GM18502 (cell line): ENCODE data around the gene CYP19A1.
A peak's percentile ranks its signal among the peaks of the same experiment; 100 is the strongest.
"Not testable (repeated sequence)": the region's sequence is repeated elsewhere in the genome, so short reads cannot be mapped to it uniquely, and the experiment has no call there.

ENCODE experiments used
- ATAC-seq: cut with Tn5 transposase; IDR thresholded peaks from one replicate; pipeline ENCODE4 v1.9.1; 2021; ENCODE audit warnings: mild to moderate bottlenecking; ENCODE audit not compliant: unreplicated experiment, poor library complexity

Gene CYP19A1

DNA sequence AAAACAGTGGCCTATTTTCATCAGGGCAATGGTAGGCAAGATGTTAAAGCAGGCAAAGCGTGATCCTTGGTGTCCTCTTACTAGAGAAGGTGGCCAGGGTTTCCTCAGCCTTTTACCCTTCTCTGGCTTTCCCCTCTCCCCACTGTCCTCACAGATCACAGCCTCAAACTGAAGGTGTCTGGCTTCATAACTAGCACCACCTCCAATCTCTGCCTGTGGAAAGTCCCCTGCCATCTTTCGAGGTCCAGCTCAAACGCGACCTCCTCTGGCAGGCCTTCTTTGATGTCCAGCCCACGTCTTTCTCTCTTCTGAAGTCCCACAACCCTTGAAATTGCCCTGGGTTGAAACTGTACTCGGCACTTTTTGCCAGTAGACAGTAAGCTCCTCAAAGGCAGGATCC, 35.9 kb downstream of the CYP19A1 start:
- no peak for ATAC-seq

DNA sequence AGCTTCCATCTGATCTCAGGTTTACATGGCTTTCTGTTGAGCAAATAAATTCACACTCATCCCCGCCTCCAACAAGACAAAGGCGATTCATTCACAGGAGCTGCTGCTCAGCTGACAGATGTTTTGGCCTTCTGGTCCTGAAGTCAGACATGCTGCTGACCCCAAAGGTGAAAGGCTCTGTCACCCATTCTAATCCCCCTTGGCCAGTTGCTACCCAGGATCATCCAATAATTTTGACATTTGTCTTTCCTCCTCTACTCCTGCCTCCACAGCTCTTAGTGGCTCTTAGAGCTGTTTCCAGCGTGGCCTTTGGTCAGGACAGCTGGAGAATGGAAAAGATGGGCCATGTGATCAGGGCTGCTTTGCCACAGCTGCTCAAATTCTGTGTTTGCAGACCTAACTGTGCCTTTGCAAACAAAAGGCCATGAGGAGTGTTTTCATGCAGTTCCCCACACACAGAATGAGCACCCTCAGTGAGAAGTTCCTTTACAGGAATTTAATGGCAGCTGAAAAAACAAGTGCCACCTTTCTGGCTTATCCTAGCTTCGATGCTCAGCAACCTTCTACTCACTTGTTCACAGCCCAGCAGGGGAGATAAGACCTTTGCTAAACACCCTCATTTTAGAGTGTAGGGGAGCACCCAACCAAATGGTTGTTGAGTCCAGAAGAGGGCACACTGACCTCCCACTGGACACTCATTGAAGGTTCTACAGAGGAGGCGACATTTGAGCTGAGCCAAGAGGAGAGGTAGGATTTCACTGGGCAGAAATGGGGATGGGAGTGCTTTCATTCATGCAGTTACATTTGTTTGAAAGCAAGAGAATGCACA, 39.0 kb downstream of the CYP19A1 start:
- ATAC-seq: no peak

DNA sequence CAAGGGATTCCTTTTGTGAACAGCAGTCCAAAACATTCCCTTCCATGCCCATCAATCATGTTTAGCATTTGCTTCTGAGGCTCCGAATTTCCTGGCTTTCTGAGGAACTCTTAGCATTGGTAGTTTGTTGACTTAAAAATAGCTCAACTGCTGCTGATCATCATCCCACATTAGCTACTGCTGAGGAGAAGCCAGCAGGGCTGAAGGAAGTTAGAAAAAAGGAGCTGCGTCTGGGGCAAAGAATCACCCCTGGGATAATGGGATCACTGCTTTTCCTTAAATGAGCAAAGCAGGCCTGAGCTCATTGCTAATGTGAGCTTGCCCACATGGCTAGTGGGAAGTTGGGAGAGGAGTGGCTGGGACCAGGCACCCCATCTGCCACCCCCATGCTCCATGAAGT, 39.8 kb downstream of the CYP19A1 start:
- ATAC-seq: no peak

DNA sequence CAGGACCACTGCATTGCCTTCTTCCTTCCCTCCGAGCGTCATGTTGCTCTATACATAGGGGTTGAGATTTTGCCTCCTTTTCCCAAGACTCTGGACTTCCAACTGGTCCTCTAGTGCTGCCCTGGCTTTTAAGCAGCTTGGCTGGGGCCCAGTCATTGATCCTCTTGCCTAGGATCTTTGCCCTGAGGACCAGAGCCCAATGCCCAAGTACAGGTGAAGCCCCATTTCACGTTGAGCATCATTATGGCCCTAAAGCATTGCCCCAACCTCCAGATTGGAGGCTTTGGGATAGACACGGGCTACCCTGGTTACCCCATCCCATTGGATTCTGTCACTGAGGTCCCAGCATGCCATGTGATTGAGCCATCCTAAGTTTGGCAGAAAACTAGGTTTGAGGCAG, 47.7 kb downstream of the CYP19A1 start:
- ATAC-seq: no peak

DNA sequence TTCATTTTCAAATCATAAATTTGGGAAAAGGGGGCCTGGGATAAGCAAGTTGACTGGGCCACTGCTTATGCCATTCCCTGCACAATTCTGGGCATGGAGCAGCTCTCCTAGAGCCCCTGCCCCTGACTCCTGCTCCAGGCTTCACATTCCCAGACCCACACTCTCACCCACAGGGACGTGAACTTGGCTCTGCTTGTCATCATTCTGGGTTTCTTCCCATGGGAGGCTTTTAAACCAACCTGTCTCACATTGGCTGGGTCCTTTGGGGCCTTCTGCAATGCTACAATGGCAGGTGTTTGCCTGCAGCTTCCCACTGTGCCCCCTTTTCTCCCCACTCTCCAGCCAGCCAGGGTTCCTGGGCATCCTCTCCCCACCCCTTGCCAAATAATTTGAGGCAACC, 49.1 kb downstream of the CYP19A1 start:
- no peak for ATAC-seq

- ATAC-seq: no peak
These were observed 50.0 kb downstream of the CYP19A1 start for GRCh38 chr15:51288143-51289065.

DNA sequence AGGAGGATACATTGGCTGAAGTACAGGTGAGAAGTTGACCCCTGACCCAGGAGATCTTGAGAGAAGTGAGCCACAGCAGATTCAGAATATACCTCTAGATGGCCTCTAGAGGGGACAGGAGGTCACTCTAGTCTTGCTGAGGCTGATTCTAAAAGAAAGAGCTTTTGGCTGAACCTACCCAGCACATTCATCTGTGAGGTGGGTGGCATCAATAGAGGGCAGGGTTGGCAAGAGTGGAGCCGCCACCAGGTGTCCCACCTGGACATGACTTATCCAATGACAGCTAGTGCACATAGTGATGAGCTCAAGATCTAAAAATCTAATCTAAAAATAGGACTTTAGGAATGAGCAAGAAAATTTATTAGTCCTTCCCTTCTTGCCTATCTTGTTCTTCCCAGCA, 51.6 kb downstream of the CYP19A1 start:
- no peak for ATAC-seq

DNA sequence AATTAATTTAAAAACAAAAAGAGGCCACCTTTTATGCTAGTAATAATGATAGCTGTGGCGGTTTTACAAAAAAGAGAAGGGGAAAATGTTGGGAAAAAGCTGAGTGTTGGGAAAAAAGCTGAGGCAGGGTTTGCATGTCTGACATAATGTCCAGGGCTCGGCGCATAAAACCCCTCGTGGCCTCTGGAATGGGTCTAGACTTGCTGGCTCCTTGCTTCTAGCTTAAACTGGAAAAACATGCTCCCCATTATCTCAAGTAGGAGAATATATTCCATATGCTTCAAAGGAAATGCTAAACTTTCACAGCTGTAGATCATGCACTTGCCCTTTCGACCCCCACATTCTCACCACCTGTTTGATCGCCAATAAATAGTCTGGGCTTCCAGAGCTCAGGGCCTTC, 53.0 kb downstream of the CYP19A1 start:
- no peak for ATAC-seq

- no peak for ATAC-seq
These were observed 53.5 kb downstream of the CYP19A1 start for GRCh38 chr15:51284871-51285270.

DNA sequence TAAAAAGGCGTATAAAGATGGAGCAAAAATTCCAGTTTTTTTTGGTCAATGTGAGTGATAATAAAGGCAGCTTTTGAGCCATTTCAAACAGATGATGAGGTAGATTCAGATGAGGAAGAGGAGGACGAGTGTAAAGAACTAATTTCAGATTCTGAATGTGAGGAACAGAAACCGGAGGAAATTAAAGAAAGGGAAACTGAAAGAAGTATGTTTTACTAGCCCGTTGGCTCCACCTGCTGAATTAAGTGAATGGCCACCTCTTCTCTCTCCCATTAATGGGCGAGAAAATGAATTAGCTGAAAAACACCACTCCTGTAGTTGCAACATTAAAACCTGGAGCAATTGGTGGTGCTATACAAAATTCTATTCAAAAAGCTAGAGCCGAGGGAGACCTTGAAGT, 55.4 kb downstream of the CYP19A1 start:
- ATAC-seq: no peak

GRCh38 chr15:51282241-51282640, 56.2 kb downstream of the CYP19A1 start:
- ATAC-seq: not testable (repeated sequence)

- ATAC-seq: peak; percentile 61
These were observed 56.9 kb downstream of the CYP19A1 start for GRCh38 chr15:51281368-51281967.

DNA sequence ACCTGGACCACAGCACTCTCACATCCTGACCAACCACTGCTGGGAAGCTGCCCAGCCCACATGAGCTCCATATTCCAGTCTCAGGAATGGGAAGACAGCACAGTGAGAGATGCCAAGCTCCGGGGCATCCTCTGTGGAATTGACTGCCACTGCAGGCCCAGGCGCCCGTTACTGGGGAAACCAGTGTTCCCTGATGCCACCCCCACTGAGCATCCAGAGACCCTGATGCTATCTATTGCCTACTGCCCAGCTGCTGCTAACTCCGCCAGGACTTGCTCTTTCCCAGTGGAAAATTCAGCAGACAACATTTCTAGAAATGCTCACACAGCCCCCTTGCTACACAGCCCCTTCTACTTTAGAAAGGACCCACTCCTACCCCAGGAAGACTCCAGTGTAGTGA, 57.6 kb downstream of the CYP19A1 start:
- no peak for ATAC-seq

DNA sequence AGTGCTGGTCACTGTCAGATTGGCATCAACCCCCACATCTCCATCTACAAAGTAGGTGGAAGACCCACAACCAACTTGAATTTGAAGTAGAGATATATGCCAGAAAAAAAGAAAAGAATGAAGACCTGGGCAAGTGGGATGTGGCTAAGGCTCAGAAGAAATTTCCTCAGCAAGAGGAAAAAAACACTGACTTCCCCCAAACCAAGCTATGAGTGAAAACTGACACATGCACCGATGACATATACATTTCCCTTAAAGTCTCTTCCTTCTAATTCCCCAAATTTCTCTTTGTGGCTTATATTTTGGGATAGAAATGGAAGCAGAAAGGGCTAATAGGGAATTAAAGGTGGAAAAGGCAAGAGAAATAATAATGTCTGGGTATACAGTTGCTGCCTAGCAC, 59.0 kb downstream of the CYP19A1 start:
- ATAC-seq: no peak

- ATAC-seq: no peak
These were observed 61.3 kb downstream of the CYP19A1 start for GRCh38 chr15:51277101-51277500.

GRCh38 chr15:51274956-51275355, 63.4 kb downstream of the CYP19A1 start:
- ATAC-seq: no peak

GRCh38 chr15:51270706-51271105, 67.7 kb downstream of the CYP19A1 start:
- no peak for ATAC-seq

DNA sequence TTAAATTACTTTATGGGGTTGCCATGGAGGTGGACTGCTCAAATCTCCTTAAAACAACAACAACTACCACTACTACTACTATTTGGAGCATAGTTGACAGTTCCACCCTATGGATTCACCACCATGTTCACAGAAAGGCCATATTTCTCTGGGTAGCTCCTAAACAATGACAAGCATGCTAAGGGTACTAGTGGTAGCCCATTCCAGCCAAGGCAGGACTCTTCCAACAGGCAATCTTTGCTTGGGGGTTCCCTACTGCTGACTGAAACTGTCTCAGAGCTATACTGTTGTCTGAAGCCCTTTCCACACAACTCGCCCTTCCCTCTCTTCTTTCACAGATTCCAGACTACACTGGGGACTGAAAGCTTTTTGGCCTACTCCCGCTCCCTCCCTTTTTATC, 68.9 kb downstream of the CYP19A1 start:
- ATAC-seq: no peak

GRCh38 chr15:51267703-51268083, 70.7 kb downstream of the CYP19A1 start:
- ATAC-seq: no peak

DNA sequence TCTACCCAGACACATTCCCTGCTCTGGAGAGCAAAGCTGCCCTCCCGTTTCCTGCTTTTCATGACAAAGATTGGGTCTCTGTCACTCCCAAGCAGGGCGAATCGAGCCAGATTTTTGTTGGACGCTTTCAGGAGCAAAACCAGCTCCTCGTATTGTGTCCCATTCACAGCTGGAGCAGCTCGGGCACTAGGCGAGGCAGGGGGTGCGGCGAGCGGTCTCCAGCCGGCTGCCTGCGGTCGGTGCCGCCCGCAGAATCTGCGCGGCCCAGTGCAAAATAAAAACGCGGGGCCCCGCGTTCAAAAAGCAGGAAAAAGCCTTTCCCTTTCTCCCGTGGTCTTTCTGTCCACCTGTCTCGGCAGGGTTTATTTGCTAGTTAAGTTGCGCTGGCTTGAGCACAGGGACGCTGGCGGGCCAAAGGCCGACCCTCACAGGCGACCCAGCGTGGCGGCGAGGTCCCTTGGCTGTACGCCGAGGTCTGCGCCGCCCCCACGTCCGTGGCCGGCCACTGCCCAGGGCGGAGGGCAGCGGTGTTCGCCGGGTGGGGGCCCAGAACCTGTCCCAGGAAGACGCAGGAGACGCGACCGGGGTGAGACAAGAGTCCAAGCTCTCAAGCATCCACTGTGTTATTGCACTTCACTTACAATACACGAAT, 71.2 kb downstream of the CYP19A1 start:
- no peak for ATAC-seq

GRCh38 chr15:51266656-51267050, 71.7 kb downstream of the CYP19A1 start:
- ATAC-seq: no peak
